Central memory CD4-positive, alpha-beta T cell (primary cell): ENCODE results near the gene MTREX.

ENCODE experiments used
- DNase-seq: peaks from one replicate; pipeline ENCODE4 v3.0.0; 2022

Gene MTREX

GRCh38 chr5:55385846-55386245 lies 78.1 kb downstream of the MTREX start:
- no peak for DNase-seq

GRCh38 chr5:55386356-55386755 lies 78.6 kb downstream of the MTREX start:
- DNase-seq: no peak

GRCh38 chr5:55387865-55388264 lies 80.1 kb downstream of the MTREX start:
- DNase-seq: no peak

DNA sequence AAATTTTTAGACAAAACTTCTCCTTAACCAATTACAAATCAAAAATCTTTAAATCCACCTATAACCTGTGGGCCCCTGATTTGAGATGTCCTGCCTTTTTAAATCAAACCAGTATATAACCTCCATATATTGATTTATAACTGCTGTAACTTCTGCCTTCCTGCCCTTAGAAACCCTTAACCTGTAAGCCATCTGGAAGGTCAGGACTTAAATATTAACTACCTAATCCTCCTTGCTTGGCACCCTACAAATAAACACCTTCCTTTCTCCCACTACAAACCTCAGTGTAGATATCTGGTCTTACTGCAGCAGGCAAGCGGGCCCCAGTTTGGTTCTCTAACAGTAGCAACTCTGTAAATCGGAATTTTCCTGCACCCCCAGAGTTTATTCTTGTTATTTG lies 83.9 kb downstream of the MTREX start:
- no peak for DNase-seq

DNA sequence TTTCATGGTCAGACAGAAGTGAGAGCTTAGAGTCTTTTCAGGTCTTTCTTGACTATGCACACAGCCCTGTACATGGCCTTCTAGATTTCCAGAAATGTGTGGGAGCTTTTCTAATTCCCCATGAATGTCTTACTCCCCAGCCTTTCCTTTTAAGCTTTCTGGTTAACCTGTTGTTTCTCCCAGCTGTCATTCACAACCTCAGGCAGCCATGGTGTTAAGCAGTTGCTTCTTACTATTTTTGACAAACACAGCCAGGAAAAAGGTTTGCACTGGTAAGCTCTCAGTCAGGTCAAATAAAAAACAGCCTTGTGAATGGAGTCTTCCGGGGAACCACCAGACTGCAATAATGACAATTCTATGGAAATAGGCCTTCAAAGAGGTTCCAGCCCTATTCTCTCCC lies 84.9 kb downstream of the MTREX start:
- no peak for DNase-seq

DNA sequence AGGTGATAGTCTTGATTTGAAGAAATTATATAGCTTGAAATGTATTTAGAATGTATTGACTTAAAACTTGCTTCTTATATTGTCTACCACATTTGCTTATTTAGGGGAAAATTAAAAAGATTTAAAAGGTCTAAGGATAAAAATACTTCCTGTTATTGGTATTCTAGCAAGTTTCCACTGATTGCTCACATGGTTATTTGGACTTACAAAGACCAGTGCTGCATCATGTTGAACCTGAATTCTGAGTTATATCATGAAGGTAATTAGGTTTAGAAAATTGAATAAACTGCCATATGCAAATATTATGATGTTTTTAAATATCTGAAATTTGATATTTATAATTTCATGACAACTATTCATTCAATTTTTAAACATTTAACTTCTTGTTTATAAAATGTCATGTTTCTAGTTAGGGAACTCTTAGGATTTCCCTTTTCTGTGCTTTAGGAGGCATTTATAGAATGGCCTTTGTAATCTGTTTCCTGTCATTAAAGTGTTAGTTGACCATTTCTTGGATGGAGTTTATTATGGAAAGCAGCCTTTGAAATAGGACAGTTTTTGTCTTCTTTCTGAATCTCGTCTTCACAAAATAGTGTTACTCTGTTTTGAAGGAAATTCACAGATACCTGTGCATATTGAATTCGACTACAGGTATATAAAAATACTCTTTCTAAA lies 85.8 kb downstream of the MTREX start:
- no peak for DNase-seq

GRCh38 chr5:55402199-55402598 lies 94.4 kb downstream of the MTREX start:
- no peak for DNase-seq

DNA sequence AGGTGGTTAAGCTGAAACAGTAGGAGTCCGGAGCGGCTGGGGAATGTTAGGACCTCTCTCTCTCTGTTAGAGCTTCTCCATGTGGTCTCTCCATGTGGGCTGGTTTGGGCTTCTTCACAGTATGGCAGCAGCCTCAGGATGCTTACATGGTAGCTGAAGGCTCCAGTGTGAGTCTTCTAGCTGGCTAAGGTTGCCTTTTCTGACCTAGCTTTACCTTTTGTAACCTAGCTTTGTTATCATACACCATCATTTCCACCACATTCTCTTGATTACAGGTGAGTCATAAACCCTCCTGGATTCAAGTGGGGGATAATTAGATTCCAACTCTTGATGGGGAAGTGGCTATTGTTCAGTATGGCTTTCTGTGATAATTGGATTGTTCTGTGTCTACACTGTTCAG lies 98.5 kb downstream of the MTREX start:
- no peak for DNase-seq

GRCh38 chr5:55407059-55407684 lies 99.4 kb downstream of the MTREX start:
- DNase-seq: no peak

- no peak for DNase-seq
Measured at GRCh38 chr5:55407984-55408383, 100.2 kb downstream of the MTREX start.

GRCh38 chr5:55409775-55410174 lies 102.0 kb downstream of the MTREX start:
- DNase-seq: no peak

DNA sequence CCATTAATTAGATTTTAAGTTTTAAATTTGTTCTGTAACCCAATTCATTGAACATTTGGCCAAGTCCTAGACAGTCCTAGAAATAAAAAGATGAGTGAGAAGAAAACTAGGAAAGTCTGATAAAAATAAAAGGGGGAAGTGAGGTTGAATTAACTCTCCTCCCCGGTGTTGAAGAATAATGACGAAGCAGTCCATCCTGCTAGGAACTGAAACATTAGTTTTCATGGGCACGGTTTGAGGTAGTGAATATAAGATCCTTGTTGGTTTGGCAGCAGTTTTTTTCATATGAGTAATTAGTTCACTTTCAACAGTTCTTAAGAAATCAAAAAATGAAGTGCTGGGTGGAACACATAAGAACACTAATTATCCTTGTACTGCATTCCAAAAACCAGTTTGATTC lies 103.1 kb downstream of the MTREX start:
- DNase-seq: no peak

DNA sequence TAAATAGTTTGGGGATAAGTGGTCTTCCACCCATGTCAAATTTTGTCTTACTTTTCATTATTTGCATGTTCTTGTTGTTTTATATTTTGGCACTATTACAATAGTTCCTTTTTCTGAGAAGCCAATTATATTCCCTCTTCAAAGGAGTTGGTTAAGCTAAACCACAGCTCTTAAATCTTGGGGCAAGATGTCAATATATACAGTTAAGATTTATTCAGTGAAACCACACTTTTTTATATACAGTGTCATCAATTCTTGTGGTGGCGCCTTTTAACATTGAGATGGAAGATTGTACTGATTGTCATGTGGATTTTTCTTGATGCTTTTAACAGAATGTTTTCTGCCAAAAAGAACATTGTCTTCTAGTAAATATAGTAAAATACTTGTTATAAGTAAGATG lies 104.1 kb downstream of the MTREX start:
- peak; percentile 0 for DNase-seq

- no peak for DNase-seq
Measured at GRCh38 chr5:55413644-55414043, 105.9 kb downstream of the MTREX start.

DNA sequence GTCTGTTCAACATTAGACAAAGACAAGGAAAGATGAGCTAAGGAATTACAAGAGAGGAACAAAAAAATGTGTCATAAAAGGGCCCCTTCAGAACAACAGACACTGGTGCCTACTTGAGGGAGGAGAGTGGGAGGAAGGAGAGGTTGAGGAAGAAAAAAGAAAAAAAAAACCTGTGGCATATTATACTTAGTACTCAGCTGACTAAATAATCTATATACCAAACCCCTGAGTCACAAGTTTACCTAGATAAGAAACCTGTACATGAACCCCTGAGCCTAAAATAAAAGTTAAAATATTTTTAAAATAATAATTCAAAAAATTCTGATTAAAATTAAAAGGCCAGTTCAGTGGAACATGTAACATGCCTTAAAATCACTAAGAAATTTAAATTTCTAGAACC lies 107.3 kb downstream of the MTREX start:
- DNase-seq: no peak

GRCh38 chr5:55416306-55416705 lies 108.5 kb downstream of the MTREX start:
- no peak for DNase-seq

GRCh38 chr5:55418994-55419968 lies 111.5 kb downstream of the MTREX start:
- DNase-seq: no peak

- DNase-seq: no peak
Measured at GRCh38 chr5:55421074-55421529, 113.3 kb downstream of the MTREX start.

DNA sequence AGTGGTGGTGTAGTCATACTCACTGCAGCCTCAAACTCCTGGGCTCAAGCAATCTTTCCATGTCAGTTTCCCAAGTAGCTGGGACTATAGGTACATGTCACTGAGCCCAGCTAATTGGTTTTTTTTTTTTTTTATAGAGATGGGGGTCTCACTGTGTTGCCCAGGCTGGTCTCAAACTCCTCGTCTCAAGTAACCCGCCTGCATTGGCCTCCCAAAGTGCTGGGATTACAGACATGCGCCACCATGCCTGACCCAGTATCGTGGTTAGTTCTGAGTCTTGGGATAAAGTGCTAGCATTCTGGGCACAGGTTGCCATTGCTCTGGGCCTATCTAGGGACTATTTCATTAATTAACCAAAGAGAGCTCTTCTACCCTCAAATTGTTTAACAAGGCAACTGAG lies 118.7 kb downstream of the MTREX start:
- no peak for DNase-seq

- no peak for DNase-seq
Measured at GRCh38 chr5:55427157-55427556, 119.4 kb downstream of the MTREX start.

DNA sequence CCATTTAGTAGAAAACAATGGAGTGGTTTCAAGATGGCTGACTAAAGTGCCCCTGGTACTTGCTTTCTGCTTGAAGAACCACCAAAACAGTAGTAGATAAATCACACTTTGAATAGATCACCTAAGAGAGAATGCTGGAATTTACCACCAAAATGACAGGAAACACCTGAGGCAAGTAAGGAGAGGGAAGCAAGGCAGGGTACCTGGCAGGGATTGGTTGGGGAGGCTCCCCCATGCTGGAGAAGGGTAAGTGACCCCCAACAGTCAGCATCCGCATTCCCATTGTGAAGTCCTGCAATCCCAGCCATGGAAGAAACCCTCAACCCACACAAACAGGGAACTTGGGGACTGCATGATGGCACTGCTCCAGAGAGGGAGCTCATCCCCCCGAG lies 121.4 kb downstream of the MTREX start:
- no peak for DNase-seq

DNA sequence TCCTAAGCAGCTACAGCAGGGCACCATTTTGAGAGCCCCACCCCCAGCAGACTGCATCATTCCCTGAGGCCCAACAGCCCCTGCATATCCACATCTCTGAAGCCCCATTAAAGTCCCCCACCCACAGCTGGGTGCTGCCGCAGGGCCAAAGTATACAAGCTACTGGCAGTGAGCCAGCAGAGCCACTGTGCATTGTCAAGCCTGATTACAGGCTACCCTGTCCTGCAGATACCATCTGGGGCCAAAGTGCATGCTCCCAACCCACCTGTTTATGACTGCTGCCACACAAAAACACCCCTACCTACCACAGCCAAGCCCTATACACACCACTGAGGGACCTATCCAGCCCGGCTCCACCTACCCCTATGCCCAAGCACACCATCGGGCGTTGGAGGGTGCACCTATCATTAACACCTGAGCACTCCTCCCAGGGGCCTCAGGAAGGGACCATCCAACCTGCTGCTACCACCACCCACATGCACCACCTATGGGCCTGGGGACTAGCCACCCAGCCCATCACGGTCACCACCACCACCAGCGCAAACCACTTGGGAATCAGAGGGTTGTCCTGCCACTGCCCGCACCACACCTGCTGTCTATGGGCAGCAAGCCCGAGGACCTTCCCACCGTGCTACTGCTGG lies 121.9 kb downstream of the MTREX start:
- DNase-seq: no peak

DNA sequence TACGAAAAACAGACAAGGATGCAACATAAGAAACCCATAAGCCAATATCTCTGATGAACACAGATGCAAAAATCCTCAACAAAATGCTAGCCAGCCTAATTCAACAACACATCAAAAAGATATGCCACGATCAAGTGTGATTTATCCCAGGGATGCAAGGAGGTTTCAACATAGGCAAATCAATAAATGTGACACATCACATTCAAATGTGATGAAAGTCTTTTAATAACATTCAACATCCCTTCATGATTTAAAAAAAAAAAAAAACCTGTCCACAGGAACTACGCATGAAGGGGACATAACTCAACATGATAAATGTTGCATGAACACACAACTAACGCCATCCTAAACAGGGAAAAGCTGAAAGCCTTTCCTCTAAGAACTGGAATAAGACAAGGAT lies 124.8 kb downstream of the MTREX start:
- DNase-seq: no peak
